GM23338 (cell line): ENCODE measurements around the gene TXNDC12. TPM values are rescaled to one million over a fixed set of nuclear protein-coding genes. Genes with fewer than 3 reads are reported as not detected.

Experiments used
- ATAC-seq: fragments of 200-7000 bp; cut with Tn5 transposase; 3 replicates; pipeline ENCODE4 v1.9.1; 2020
- DNase-seq: peaks from one replicate; pipeline ENCODE4 v3.0.0-alpha.2; 2015; ENCODE audit warnings: low spot score
- H2AFZ ChIP-seq: fragments of 200-600 bp; sonication (generic); 2 replicates; pipeline ENCODE4 v1.8.0; 2016; ENCODE audit warnings: antibody characterized with exemption, mild to moderate bottlenecking, moderate library complexity
- H3F3A ChIP-seq: fragments of 200-600 bp; sonication (generic); replicated peaks from 2 replicates; pipeline ENCODE4 v1.8.0; 2017; ENCODE audit warnings: antibody characterized with exemption, mixed run types, low read depth
- H3K27ac ChIP-seq: fragments of 200-600 bp; sonication (generic); 2 replicates; pipeline ENCODE4 v1.6.1; 2016; ENCODE audit warnings: low read depth
- H3K27me3 ChIP-seq: fragments of 200-600 bp; sonication (generic); 2 replicates; pipeline ENCODE4 v1.8.0; 2016; ENCODE audit warnings: mild to moderate bottlenecking, mixed run types, moderate library complexity; ENCODE audit not compliant: insufficient read depth
- H3K36me3 ChIP-seq: fragments of 200-600 bp; sonication (generic); 2 replicates; pipeline ENCODE4 v1.8.0; 2016; ENCODE audit warnings: mild to moderate bottlenecking; ENCODE audit not compliant: insufficient read depth
- H3K4me1 ChIP-seq: fragments of 200-600 bp; sonication (generic); 2 replicates; pipeline ENCODE4 v1.8.0; 2016; ENCODE audit warnings: mild to moderate bottlenecking, moderate library complexity; ENCODE audit not compliant: insufficient read depth
- H3K4me2 ChIP-seq: fragments of 200-600 bp; sonication (generic); 2 replicates; pipeline ENCODE4 v1.7.1; 2017; ENCODE audit warnings: mixed run types
- H3K4me3 ChIP-seq: fragments of 200-600 bp; sonication (generic); 2 replicates; pipeline ENCODE4 v1.6.1; 2016; ENCODE audit warnings: mixed run types
- H3K79me2 ChIP-seq: fragments of 200-600 bp; sonication (generic); replicated peaks from 2 replicates; pipeline ENCODE4 v1.8.0; 2017; ENCODE audit warnings: mild to moderate bottlenecking; ENCODE audit not compliant: insufficient read depth
- H3K9me2 ChIP-seq: fragments of 200-600 bp; sonication (generic); 2 replicates; pipeline ENCODE4 v1.8.0; 2017; ENCODE audit not compliant: insufficient read depth
- H4K20me1 ChIP-seq: fragments of 200-600 bp; sonication (generic); replicated peaks from 2 replicates; pipeline ENCODE4 v1.8.0; 2017; ENCODE audit warnings: mild to moderate bottlenecking; ENCODE audit not compliant: insufficient read depth
- H3K27ac Mint-ChIP-seq: 2 replicates; pipeline ENCODE4 v1.8.0; 2020; ENCODE audit warnings: inconsistent platforms, mild to moderate bottlenecking, moderate library complexity, mixed read lengths
- H3K27me3 Mint-ChIP-seq: 3 replicates; pipeline ENCODE4 v1.8.0; 2022; ENCODE audit warnings: low read depth, mild to moderate bottlenecking, moderate library complexity, mixed read lengths, inconsistent platforms; ENCODE audit not compliant: insufficient read depth, poor library complexity
- H3K36me3 Mint-ChIP-seq: 3 replicates; pipeline ENCODE4 v1.8.0; 2021; ENCODE audit warnings: low read depth, mild to moderate bottlenecking, inconsistent platforms, moderate library complexity, mixed read lengths
- H3K4me1 Mint-ChIP-seq: 3 replicates; pipeline ENCODE4 v1.8.0; 2020; ENCODE audit warnings: mild to moderate bottlenecking, inconsistent platforms, mixed read lengths
- H3K4me3 Mint-ChIP-seq: 3 replicates; pipeline ENCODE4 v1.8.0; 2021; ENCODE audit warnings: moderate library complexity, mild to moderate bottlenecking, inconsistent platforms, mixed read lengths
- H3K9me3 Mint-ChIP-seq: 3 replicates; pipeline ENCODE4 v1.8.0; 2020; ENCODE audit warnings: moderate library complexity, mild to moderate bottlenecking, inconsistent platforms, mixed read lengths
- CREB1 ChIP-seq: fragments of 250-450 bp; sonication (Bioruptor Pico); IDR thresholded peaks from 2 replicates; pipeline ENCODE4 v1.5.0; 2020; ENCODE audit warnings: low read depth, mild to moderate bottlenecking, moderate library complexity
- CTCF ChIP-seq, 2 experiments: fragments of 200-600 bp in 1 of 2; sonication (generic) in 1 of 2; conservative IDR thresholded peaks; 2 replicates each; pipeline versions ENCODE4 v1.5.1 to v1.6.1; 2016 to 2017; ENCODE audit warnings: antibody characterized with exemption in 2 of 2, low read depth in 2 of 2, mild to moderate bottlenecking in 2 of 2, moderate library complexity in 1 of 2
- EZH2 ChIP-seq: fragments of 200-600 bp; sonication (generic); IDR thresholded peaks from one replicate; pipeline ENCODE4 v1.8.0; 2017; ENCODE audit warnings: antibody characterized with exemption, mild to moderate bottlenecking, low read depth; ENCODE audit not compliant: unreplicated experiment
- EZH2phosphoT487 ChIP-seq: fragments of 200-600 bp; sonication (generic); IDR thresholded peaks from one replicate; pipeline ENCODE4 v1.8.1; 2018; ENCODE audit warnings: antibody characterized with exemption; ENCODE audit not compliant: unreplicated experiment
- JUNB ChIP-seq: IDR thresholded peaks from one replicate; pipeline ENCODE4 v1.6.1; 2016; ENCODE audit warnings: antibody characterized with exemption; ENCODE audit not compliant: unreplicated experiment
- NANOG ChIP-seq: IDR thresholded peaks from 2 replicates; pipeline ENCODE4 v1.6.1; 2016; ENCODE audit warnings: antibody characterized with exemption, borderline replicate concordance
- POLR2AphosphoS5 ChIP-seq: IDR thresholded peaks from 2 replicates; pipeline ENCODE4 v1.6.1; 2016; ENCODE audit warnings: antibody characterized with exemption, low read depth
- STAT1 ChIP-seq: IDR thresholded peaks from one replicate; pipeline ENCODE4 v1.6.1; 2016; ENCODE audit warnings: antibody characterized with exemption; ENCODE audit not compliant: unreplicated experiment
- ZNF114 ChIP-seq: fragments of 250-450 bp; sonication (Bioruptor Pico); IDR thresholded peaks from 2 replicates; pipeline ENCODE4 v1.5.0; 2020; ENCODE audit warnings: mild to moderate bottlenecking, moderate library complexity
- ZNF331 ChIP-seq: fragments of 250-450 bp; sonication (Bioruptor Pico); IDR thresholded peaks from 2 replicates; pipeline ENCODE4 v1.5.0; 2020; ENCODE audit warnings: low read depth, mild to moderate bottlenecking, moderate library complexity
- polyA plus RNA-seq: library from polyadenylated mRNA; unstranded; fragments of >200 nt; fragmentation: Nextera tagmentation; extraction: Ambion mirVana; gene quantifications from 2 replicates; pipeline ENCODE4 v1.2.1, GENCODE V29; 2016
- total RNA-seq: library from RNA; depleted of rRNA; stranded (reverse); fragments of >200 nt; shearing (Covaris generic); gene quantifications from 2 replicates; pipeline ENCODE4 v1.2.3, GENCODE V29; 2014
- TF ChIP-seq, protein P1 (sequence below): IDR thresholded peaks from one replicate; pipeline ENCODE4 v1.6.1; 2018; ENCODE audit warnings: antibody characterized with exemption; ENCODE audit not compliant: unreplicated experiment
- TF ChIP-seq, protein P2 (sequence below): IDR thresholded peaks from 2 replicates; pipeline ENCODE4 v1.6.1; 2016; ENCODE audit warnings: antibody characterized with exemption
- TF ChIP-seq, protein P3 (sequence below): fragments of 250-450 bp; sonication (Bioruptor Pico); IDR thresholded peaks from 2 replicates; pipeline ENCODE4 v1.5.0; 2020; ENCODE audit warnings: mild to moderate bottlenecking, moderate library complexity

Gene TXNDC12
- total and polyA plus RNA-seq, 2 experiments from 2014 or later, result 68.9 to 88.2 TPM

DNA sequence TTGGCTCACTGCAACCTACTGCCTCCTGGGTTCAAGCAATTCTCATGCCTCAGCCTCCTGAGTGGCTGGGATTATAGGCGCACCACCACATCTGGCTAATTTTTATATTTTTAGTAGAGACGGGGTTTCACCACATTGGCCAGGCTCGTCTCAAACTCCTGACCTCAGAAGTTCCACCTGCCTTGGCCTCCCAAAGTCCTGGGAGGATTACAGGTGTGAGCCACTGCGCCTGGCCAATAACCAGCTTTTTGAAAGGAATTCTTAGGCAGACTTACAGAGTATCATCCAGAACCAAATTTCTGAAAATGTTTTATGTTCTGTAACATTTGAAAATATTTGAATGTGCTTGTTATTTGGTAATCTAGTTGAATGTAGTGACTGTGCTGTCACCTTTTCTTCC, 15.7 kb upstream of the TXNDC12 start:
- H3K79me2 ChIP-seq, result peaks cover 83% of the 10 kb centered on the region

More for the DNA sequence above, 15.7 kb upstream of the TXNDC12 start:
- Histone ChIP-seq H3K4me3 (no peak overlapping the region), H3K27ac (no peak overlapping the region; the same call in 1 of the 2 replicates), H4K20me1 (peaks cover 36% of the 10 kb centered on the region), H3K4me2 (no peak overlapping the region), H3K9me2 (no peaks in the 10 kb centered on the region), H3K36me3 (peaks cover 18% of the 10 kb centered on the region), H2AFZ (no peak overlapping the region), H3K27me3 (no peaks in the 10 kb centered on the region), H3K4me1 (no peaks in the 10 kb centered on the region), H3F3A (0 out of 2 replicates have a peak, but pooled peaks cover 5% of the 10 kb centered on the region)
- Mint-ChIP-seq H3K9me3 (no peaks in the 10 kb centered on the region), H3K27ac (no peak overlapping the region), H3K36me3 (peaks cover 66% of the 10 kb centered on the region), H3K4me1 (no peaks in the 10 kb centered on the region), H3K27me3 (peaks cover 1% of the 10 kb centered on the region), H3K4me3 (no peak overlapping the region)
- TF ChIP-seq EZH2phosphoT487 (no peak), ZNF114 (no peak), JUNB (no peak), CTCF (conservative IDR thresholded peaks at IDR 0.05; ENCODE audit: low read depth in 2 of 2) (no peak), STAT1 (no peak), EZH2 (no peak), POLR2AphosphoS5 (no peak), ZNF331 (no peak), CREB1 (no peak), NANOG (no peak)
- TF ChIP-seq, protein P1, sequence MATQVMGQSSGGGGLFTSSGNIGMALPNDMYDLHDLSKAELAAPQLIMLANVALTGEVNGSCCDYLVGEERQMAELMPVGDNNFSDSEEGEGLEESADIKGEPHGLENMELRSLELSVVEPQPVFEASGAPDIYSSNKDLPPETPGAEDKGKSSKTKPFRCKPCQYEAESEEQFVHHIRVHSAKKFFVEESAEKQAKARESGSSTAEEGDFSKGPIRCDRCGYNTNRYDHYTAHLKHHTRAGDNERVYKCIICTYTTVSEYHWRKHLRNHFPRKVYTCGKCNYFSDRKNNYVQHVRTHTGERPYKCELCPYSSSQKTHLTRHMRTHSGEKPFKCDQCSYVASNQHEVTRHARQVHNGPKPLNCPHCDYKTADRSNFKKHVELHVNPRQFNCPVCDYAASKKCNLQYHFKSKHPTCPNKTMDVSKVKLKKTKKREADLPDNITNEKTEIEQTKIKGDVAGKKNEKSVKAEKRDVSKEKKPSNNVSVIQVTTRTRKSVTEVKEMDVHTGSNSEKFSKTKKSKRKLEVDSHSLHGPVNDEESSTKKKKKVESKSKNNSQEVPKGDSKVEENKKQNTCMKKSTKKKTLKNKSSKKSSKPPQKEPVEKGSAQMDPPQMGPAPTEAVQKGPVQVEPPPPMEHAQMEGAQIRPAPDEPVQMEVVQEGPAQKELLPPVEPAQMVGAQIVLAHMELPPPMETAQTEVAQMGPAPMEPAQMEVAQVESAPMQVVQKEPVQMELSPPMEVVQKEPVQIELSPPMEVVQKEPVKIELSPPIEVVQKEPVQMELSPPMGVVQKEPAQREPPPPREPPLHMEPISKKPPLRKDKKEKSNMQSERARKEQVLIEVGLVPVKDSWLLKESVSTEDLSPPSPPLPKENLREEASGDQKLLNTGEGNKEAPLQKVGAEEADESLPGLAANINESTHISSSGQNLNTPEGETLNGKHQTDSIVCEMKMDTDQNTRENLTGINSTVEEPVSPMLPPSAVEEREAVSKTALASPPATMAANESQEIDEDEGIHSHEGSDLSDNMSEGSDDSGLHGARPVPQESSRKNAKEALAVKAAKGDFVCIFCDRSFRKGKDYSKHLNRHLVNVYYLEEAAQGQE, result no peak
- TF ChIP-seq, protein P2, sequence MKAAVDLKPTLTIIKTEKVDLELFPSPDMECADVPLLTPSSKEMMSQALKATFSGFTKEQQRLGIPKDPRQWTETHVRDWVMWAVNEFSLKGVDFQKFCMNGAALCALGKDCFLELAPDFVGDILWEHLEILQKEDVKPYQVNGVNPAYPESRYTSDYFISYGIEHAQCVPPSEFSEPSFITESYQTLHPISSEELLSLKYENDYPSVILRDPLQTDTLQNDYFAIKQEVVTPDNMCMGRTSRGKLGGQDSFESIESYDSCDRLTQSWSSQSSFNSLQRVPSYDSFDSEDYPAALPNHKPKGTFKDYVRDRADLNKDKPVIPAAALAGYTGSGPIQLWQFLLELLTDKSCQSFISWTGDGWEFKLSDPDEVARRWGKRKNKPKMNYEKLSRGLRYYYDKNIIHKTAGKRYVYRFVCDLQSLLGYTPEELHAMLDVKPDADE, result no peak
- TF ChIP-seq, protein P3, sequence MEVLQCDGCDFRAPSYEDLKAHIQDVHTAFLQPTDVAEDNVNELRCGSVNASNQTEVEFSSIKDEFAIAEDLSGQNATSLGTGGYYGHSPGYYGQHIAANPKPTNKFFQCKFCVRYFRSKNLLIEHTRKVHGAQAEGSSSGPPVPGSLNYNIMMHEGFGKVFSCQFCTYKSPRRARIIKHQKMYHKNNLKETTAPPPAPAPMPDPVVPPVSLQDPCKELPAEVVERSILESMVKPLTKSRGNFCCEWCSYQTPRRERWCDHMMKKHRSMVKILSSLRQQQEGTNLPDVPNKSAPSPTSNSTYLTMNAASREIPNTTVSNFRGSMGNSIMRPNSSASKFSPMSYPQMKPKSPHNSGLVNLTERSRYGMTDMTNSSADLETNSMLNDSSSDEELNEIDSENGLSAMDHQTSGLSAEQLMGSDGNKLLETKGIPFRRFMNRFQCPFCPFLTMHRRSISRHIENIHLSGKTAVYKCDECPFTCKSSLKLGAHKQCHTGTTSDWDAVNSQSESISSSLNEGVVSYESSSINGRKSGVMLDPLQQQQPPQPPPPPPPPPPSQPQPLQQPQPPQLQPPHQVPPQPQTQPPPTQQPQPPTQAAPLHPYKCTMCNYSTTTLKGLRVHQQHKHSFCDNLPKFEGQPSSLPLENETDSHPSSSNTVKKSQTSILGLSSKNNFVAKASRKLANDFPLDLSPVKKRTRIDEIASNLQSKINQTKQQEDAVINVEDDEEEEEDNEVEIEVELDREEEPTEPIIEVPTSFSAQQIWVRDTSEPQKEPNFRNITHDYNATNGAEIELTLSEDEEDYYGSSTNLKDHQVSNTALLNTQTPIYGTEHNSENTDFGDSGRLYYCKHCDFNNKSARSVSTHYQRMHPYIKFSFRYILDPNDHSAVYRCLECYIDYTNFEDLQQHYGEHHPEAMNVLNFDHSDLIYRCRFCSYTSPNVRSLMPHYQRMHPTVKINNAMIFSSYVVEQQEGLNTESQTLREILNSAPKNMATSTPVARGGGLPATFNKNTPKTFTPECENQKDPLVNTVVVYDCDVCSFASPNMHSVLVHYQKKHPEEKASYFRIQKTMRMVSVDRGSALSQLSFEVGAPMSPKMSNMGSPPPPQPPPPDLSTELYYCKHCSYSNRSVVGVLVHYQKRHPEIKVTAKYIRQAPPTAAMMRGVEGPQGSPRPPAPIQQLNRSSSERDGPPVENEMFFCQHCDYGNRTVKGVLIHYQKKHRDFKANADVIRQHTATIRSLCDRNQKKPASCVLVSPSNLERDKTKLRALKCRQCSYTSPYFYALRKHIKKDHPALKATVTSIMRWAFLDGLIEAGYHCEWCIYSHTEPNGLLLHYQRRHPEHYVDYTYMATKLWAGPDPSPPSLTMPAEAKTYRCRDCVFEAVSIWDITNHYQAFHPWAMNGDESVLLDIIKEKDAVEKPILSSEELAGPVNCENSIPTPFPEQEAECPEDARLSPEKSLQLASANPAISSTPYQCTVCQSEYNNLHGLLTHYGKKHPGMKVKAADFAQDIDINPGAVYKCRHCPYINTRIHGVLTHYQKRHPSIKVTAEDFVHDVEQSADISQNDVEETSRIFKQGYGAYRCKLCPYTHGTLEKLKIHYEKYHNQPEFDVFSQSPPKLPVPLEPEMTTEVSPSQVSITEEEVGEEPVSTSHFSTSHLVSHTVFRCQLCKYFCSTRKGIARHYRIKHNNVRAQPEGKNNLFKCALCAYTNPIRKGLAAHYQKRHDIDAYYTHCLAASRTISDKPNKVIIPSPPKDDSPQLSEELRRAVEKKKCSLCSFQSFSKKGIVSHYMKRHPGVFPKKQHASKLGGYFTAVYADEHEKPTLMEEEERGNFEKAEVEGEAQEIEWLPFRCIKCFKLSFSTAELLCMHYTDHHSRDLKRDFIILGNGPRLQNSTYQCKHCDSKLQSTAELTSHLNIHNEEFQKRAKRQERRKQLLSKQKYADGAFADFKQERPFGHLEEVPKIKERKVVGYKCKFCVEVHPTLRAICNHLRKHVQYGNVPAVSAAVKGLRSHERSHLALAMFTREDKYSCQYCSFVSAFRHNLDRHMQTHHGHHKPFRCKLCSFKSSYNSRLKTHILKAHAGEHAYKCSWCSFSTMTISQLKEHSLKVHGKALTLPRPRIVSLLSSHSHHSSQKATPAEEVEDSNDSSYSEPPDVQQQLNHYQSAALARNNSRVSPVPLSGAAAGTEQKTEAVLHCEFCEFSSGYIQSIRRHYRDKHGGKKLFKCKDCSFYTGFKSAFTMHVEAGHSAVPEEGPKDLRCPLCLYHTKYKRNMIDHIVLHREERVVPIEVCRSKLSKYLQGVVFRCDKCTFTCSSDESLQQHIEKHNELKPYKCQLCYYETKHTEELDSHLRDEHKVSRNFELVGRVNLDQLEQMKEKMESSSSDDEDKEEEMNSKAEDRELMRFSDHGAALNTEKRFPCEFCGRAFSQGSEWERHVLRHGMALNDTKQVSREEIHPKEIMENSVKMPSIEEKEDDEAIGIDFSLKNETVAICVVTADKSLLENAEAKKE, result no peak
- ATAC-seq (no peak), DNase-seq (no peak)
